NB4 (cell line): ENCODE data around the gene MAPRE2.

Experiments used
- MYC ChIP-seq: IDR thresholded peaks from 2 replicates; pipeline ENCODE4 v1.6.1; 2011; ENCODE audit warnings: low read depth, low read length
- TF ChIP-seq, protein P1 (sequence below): IDR thresholded peaks from one replicate; pipeline ENCODE4 v1.5.1; 2012; ENCODE audit warnings: low read depth, low read length

GRCh38 chr18:35030277-35030989 lies 10.8 kb upstream of the MAPRE2 start:
- TF ChIP-seq, protein P1, sequence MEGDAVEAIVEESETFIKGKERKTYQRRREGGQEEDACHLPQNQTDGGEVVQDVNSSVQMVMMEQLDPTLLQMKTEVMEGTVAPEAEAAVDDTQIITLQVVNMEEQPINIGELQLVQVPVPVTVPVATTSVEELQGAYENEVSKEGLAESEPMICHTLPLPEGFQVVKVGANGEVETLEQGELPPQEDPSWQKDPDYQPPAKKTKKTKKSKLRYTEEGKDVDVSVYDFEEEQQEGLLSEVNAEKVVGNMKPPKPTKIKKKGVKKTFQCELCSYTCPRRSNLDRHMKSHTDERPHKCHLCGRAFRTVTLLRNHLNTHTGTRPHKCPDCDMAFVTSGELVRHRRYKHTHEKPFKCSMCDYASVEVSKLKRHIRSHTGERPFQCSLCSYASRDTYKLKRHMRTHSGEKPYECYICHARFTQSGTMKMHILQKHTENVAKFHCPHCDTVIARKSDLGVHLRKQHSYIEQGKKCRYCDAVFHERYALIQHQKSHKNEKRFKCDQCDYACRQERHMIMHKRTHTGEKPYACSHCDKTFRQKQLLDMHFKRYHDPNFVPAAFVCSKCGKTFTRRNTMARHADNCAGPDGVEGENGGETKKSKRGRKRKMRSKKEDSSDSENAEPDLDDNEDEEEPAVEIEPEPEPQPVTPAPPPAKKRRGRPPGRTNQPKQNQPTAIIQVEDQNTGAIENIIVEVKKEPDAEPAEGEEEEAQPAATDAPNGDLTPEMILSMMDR = no peak
- no peak for TF ChIP-seq MYC
